NCI-H1417 (cell line): Measurements from ENCODE around the gene RAB4B.
"Not testable (repeated sequence)": the region's sequence is repeated elsewhere in the genome, so short reads cannot be mapped to it uniquely, and the experiment has no call there.

ENCODE experiments used
- DNase-seq, 3 experiments: peaks; one replicate each; lab custom pipeline; 2025; lab: John Stamatoyannopoulos, UW

The RAB4B gene

DNA sequence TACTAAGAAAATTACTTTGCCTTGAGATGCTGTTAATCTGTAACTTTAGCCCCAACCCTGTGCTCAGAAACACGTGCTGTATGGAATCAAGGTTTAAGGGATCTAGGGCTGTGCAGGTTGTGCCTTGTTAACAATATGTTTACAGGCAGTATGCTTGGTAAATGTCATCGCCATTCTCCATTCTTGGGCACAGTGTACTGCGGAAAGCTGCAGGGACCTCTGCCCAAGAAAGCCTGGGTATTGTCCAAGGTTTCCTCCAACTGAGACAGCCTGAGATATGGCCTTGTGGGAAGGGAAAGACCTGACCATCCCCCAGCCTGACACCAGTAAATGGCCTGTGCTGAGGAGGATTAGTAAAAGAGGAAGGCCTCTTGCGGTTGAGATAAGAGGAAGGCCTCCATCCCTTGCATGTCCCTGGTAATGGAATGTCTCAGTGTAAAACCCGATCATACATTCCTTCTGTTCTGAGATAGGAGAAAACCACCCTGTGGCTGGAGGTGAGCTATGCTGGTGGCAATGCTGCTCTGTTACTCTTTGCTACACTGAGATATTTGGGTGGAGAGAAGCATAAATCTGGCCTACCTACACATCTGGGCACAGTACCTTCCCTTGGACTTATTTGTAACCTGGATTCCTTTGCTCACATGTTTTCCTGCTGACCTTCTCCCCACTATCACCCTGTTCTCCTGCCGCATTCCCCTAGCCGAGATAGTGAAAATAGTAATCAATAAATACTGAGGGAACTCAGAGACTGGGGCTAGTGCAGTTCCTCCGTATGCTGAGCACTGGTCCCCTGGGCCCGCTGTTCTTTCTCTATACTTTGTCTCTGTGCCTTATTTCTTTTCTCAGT is 44.9 kb downstream of the RAB4B start:
- not testable (repeated sequence) for DNase-seq

DNA sequence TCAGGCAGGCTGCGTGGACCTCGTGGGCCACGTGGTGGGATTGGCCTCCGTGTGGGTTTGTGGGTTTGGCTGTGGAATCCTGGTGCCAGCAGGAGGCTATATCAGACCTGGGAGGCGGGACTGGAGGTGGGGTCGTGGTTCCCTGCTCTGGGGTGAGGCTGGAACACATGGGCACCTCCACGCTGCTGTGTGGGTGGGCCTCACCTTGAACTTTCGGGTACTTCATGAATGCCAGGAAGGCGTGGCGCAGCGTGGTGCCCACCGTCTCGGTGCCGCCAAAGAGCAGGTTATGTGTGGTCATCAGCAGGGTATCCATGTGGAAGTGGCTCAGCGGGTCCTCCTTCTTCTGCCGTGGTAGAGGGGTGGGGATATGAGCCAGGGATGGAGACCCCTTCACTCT is 46.9 kb downstream of the RAB4B start:
- not testable (repeated sequence) for DNase-seq

DNA sequence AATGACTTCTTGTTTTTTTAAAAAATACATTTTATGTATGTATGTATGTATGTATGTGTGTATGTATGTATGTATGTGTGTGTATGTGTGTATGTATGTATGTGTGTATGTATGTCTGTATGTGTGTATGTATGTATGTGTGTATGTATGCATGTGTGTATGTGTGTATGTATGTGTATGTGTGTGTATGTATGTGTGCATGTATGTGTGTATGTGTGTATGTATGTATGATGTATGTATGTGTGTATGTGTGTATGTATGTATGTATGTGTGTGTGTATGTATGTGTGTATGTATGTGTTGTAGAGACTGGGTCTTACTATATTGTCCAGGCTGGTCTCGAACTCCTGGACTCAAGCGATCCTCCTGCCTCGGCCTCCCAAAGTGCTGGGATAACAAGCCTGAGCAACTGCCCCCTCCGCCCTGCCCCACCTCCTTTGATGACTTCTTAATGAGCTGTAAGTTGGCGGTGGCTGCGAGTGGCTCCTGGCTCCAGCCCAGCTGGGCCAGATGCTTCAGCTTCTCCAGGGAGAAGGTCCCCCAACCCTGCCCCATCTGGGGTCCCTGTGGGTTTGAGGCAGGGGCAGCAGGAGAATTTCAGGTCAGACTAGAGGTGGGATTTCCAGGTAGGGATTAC is 47.5 kb downstream of the RAB4B start:
- DNase-seq: not testable (repeated sequence)

DNA sequence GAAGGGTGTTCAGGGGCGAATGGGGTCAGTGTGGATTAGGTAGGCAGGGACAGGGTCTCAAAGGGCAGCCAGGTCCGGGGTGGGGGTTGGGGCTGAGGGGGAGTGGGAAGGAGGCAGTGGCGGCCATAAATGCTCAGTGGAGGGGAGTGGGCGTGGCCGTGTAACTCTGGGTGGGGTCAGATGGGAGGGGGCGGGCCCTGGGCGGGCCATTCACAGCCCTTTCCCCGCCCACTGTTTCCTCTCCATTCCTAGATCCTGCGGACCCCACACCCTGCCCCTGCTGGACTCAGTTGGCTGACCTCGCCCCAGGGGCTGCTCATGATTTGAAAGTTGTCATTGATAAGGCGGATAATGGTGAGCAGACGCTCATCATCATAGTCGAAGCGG is 48.3 kb downstream of the RAB4B start:
- not testable (repeated sequence) for DNase-seq

DNA sequence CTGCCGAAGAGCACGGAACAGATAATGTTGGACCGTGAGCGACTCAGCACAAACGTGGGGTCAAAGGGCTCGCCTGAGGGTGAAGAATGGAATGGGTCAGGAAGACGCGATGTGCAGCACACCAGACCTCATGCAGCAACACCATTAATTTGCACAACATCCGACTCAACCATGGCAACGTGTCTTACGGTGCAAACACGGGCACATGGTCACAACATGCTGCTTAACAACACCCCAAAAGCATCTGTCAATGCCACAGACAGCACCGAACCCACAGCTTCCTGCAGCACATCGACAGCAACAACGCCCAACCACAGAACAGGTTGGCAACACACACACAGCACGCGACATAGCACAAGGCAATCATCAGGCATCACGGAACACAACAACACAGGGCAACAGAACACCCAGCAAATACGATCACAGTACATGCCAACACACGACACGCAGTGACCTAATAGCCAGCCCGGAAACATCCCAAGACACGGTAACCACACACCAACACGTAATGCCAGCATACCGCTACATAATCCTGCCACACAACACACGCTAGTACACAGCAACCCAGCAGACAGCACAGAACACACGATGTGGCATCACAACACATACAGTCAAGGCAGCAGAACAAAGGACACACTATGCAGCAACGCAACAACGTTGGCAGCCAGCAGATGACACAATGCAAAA is 48.8 kb downstream of the RAB4B start:
- DNase-seq: not testable (repeated sequence)

DNA sequence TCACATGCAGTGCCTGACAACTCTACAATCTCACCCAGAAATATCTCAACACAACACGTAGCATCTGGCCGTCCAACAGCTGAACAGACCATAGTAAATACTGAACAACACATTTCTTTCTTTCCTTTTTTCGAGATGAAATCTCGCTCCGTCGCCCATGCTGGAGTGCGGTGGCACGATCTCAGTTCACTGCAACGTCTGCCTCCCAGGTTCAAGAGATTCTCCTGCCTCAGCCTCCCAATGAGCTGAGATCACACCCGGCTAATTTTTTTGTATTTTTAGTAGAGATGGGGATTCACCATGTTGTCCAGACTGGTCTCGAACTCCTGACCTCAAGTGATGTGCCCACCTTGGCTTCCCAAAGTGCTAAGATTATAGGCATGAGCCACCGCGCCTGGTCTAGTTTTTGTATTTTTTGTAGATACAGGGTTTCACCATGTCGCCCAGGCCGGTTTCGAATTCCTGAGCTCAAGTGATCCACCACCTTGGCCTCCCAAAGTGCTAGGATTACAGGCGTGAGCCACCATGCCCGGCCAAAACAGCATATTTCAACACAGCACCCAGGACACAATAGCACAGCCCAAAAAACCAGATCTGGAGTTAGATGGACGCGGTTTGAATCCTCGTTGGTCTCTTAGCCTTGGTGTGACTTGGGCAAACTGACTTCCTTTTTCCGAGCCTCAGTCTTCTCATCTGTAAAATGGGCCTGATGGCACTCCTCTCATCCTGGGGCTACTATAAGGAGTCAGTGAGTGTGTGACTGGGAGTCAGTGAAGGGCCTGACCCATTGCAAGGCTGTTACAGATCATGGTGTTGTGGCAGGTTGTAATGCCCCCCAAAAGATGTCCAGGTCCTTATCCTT is 49.6 kb downstream of the RAB4B start:
- no peak for DNase-seq

DNA sequence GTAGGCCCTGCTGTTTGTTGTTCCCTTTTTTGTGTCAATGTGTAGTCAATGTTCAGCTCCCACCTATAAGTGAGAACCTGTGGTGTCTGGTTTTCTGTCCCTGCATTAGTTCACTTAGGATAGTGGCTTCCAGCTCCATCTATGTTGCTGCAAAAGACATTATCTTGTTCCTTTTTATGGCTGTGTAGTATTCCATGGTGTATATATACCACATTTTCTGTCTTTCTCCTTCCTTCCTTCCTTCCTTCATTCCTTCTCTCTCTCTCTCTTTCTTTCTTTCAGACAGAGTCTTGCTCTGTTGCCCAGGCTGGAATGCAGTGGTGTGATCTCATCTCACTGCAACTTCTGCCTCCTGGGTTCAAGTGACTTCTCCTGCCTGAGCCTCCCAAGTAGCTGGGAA is 51.2 kb downstream of the RAB4B start:
- no peak for DNase-seq

DNA sequence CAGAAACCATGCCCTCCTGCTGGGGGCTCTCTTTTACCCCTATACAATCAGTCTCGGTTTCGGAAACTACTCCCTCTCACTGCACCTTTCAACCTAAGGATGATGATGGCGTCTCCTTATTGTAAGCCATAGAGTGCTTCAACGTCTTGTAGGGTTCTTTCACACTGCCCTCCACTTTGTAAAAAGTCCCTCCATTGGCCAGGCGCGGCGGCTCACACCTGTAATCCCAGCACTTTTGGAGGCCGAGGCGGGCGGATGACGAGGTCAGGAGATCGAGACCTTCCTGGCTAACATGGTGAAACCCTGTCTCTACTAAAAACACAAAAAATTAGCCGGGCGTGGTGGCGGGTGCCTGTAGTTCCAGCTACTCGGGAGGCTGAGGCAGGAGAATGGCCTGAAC is 52.7 kb downstream of the RAB4B start:
- DNase-seq: not testable (repeated sequence)

DNA sequence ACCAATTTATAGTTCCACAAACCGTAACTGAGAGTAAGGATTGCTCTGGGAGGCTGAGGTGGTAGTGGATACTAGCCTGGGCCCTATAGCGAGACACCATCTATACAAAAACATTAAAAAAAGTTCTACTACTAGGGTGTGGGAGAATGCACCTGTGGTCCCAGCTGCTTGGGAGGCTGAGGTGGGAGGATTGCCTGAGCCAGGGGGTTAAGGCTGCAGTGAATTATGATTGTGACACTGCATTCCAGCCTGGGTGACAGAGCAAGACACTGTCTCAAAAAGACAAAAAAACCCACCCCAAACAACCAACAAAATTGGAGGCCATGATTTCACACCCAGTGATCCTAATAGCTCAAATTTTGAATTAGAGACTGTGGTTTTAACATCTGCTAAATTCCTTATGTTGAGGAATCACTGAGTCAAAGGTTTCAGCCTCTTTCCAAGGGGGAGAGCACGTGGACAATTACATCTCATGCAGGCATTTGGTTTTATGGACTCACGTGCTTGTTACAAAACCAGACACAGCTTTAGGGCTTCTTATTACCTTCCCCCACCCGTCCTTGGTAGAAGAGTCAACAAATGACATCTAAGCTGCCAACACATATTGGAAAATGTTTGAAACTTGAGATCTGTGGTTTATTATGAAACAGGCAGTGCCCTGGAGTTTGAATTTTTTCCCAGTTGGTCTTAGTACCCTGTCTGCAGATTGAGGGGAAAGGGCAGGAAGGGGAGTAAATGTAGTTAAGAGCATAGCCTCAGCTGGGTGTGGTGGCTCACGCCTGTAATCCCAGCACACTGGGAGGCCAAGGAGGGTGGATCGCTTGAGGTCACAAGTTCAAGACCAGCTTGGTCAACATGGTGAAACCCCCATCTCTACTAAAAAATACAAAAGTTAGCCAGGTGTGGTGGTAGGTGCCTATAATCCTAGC is 53.7 kb downstream of the RAB4B start:
- peak in 1 of 3 experiments; percentile 58 for DNase-seq

DNA sequence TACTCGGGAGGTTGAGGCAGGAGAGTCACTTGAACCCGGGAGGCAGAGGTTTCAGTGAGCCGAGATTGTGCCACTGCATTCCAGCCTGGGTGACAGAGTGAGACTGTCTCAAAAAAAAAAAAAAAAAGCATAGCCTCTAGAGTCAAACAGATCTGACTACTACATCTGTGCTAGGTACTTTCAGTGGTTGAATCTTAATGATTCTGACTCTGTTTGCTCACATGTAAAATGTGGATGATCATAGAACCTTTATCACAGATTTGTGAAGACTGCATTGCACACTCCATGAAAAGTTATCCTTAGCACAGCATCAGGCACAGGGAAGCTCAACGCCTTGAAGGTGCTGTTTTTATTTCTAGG is 54.4 kb downstream of the RAB4B start:
- not testable (repeated sequence) for DNase-seq

DNA sequence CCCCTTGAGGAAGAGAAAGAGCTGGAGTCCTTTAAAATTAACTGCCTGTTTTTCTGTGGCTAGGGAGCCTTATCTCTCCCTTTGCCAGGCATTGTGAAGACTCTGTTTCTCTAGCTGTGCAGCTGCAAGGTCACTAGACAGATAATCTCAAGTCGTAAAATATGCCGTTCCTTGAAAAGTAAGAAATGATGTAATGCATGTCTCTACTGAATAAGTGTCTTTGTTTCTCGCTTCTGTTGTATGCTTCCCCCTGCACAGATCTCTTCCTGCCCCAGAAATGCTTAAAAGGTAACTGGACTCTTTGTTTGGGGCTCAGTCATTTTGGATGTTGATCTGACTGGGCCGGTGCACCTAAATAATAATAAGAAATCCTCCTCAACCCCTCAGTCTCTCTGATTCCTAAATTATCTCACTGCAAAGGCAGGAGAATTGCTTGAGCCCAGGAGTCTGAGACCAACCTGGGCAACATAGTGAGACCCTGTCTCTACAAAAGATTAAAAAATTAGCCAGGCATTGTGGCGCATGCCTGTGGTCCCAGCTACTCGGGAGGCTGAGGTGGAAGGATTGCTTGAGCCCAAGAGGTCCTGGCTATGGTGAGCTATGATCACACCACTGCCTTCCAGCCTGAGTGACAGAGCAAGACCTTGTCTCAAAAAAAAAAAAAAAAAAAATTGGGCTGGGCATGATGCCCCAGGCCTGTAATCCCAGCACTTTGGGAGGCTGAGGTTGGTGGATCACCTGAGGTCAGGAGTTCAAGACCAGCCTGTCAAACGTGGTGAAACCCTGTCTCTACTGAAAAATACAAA is 55.9 kb downstream of the RAB4B start:
- not testable (repeated sequence) for DNase-seq

DNA sequence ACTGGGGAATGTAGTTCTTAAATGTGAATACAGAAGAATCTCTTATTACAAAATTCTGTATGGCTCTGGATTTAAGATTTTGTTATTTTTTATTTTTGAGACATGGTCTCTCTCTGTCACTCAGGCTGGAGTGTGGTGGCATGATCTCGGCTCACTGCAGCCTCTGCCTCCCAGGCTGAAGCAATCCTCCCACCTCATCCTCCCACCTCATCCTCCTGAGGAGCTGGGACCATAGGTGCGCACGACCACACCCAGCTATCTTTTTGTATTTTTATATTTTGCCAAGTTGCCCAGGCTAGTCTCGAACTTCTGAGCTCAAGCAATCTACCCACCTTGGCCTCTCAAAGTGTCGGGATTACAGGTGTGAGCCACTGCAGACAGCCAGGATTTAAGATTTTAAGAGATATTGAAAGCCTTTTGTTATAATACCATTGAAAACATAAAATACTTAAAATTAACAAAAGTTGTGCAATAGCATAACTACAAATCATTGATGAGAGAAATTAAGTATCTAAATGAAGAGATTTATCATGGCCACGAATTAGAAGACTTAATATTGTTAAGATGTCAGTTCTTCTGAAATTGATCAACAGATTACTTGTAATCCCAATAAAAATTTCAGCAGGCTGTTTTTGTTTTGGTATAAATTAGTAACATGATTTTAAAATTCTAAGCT is 58.8 kb downstream of the RAB4B start:
- DNase-seq: no peak

DNA sequence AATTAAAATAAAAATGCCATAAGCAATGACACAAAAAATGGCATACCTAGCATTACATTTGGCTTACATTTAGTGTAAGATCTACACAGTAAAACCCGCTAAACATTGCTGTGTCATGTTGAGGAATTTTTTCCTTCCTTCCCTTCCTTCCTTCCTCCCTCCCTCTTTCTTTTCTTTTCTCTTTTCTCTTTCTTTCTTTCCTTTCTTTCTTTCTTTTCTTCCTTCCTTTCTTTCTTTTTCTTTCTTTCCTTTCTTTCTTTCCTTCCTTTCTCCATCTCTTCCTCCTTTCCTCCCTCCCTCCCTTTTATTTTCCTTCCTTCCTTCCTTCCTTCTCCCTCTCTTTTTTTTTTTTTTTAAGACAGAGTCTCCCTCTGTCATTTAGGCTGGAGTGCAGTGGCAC is 60.4 kb downstream of the RAB4B start:
- not testable (repeated sequence) for DNase-seq

DNA sequence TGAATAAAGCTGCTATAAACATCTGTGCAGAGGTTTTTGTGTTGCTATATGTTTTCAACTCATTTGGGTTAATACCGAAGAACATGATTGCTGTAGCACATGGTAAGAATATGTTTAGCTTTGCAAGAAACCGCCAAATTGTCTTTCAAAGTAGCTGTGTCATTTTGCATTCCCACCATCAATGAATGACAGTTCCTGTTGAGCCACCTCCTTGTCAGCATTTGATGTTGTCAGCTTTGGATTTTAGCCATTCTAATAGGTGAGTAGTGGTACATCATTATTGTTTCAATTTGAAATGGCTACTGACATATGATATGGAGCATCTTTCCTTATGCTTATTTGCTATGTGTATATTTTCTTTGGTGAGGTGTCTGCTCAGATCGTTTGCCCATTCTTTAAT is 64.0 kb downstream of the RAB4B start:
- DNase-seq: not testable (repeated sequence)

DNA sequence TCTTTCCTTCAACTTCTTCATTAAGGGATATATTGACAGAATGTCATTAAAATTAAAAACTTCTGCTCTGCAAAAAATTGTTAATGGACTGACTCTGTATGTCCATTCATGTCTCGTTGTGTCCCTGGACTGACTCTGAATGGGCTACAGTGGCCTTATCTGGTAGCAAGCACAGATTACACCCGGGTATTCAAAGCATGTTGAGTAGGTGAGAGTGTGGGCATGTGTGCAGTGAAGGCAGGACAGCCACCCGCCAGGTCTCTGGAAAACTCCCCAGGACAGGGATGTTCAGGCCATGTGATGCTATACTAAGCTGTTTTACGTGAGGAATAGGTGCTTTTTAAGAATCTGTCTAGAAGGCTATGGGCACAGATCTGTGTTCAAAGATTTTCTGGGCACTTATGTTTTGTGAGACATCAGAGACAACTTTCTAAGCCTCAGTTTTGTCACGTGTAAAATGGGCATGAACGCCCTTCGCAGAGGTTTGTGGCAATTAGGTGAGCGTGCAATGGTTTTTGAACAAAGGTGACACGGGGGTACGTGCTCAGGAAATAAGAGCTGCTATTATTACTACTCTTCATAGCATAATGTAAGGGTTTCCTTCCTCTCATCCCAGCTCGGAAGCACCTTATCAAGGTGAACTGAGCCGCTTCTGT is 65.1 kb downstream of the RAB4B start:
- DNase-seq: not testable (repeated sequence)

DNA sequence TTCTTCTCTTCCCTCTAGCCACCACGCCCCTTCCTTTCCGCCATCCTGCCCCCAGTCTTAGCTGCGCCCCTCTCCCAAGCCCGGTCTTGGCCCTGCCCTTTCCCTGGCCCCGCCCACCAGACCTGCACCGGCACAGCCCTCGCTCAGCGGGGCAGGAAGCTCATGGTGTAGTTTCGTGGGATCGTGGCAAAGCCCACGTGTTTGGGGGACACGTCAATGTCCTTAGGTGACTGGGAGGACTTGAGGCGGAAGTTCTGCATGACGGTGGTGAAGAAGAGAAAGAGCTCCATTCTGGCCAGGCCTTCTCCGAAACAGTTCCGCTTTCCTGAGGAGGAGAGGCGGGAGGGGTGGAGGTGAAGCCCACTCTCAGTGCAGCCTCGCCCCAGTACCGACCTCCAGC is 65.6 kb downstream of the RAB4B start:
- DNase-seq: not testable (repeated sequence)
